ENCODE measurements around the gene RAPGEF2.
"Not testable (repeated sequence)": the region's sequence is repeated elsewhere in the genome, so short reads cannot be mapped to it uniquely, and the experiment has no call there.

The RAPGEF2 gene

DNA sequence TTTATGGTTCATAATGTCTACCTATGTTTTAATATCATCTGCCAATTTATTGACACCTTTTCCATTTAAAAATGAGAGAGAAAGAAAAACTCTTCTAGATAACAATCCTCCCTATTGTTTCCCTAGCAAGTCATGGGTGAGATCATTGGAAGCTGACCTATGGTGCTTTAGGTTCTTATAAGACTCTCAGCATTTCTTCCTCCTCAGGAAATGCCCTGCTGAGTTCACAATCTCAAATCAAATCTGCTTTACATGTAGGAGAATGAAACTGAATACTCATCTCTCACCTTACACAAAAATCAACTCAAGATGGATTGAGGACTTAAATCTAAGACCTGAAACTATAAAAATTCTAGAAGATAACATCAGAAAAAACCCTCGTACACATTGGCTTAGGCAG is 267.4 kb downstream of the RAPGEF2 start:
- no peak for DNase-seq (ENCODE audit: low spot score)

DNA sequence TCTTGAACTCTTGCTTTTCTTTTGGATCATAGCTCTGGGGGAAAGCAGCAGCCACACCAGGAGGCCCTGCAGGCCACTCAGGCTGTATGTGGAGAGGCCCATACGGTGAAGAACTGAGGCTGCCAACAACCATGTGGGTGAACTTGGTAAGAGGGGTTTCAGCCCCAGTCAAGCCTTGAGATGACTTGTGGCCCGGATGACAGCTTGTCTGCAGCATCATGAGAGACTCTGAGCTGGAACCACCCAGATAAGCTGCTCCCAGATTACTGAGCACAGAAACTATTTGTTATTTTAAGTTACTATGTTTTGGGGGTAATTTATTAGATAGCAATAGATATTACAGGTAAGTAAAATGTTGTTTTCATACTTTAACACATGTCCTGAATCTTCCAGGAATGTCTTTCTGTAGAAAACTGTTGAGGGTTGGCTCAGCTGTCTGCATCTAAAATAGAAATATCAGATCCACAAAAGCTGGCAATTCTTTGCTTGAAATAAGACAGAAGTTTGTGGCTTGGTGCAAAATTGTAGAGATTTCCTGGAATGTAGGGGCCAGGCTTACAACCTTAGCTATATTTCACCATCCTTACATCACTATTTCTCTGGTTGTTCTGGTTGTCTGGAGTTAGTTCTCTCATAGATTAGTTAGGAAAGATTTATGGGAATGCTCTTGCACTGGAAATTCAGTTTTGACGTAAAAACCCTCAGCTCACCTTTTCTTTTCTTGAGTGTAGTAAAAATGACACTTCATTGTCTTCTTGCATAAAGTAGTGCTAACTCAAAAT is 272.1 kb downstream of the RAPGEF2 start:
- no peak for DNase-seq (ENCODE audit: low spot score)

DNA sequence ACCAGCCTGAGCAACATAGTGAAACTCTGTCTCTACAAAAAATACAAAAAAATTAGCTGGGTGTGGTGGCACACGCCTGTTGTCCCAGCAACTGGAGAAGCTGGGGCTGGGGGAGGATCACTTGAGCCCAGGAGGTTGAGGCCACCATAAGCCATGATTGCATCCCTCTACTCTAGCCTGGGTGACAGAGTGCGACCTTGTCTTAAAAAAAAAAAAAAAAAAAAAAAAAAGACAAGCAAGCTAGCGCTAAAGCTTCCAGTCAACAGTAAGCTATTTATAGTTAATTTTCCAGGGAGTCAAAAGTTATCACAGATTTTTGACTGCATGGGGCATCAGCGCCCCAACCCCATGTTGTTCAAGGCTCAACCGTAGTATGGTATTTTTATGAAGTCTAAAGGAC is 273.4 kb downstream of the RAPGEF2 start:
- DNase-seq (ENCODE audit: low spot score): no peak

DNA sequence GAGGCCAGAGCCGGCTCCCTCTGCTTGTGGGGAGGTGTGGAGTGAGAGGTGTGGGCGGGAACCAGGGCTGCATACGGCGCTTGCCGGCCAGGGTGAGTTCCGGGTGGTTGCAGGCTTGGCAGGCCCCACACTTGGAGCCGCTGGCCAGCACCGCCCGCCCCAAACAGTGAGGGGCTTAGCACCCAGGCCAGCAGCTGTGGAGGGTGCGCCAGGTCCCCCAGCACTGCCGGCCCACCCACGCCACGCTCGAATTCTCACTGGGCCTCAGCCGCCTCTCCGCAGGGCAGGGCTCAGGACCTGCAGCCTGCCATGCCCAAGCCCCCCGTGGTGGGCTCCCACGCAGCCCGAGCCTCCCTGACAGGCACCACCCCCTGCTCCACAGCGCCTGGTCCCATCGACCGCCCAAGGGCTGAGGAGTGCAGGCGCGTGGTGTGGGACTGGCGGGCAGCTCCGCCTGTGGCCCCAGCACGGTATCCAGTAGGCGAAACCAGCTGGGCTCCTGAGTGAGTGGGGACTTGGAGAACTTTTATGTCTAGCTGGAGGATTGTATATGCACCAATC is 275.3 kb downstream of the RAPGEF2 start:
- DNase-seq (ENCODE audit: low spot score): no peak

DNA sequence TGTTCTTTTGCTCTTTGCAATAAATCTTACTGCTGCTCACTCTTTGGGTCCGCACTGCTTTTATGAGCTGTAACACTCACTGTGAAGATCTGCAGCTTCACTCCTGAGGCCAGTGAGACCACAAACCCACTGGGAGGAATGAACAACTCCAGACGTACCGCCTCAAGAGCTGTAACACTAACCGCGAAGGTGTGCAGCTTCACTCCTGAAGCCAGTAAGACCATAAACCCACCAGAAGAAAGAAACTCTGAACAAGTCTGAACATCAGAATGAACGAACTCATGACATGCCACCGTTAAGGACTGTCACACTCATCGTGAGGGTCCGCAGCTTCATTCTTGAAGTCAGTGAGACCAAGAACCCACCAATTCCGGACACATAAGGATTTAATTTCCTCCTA is 276.2 kb downstream of the RAPGEF2 start:
- DNase-seq (ENCODE audit: low spot score): not testable (repeated sequence)

DNA sequence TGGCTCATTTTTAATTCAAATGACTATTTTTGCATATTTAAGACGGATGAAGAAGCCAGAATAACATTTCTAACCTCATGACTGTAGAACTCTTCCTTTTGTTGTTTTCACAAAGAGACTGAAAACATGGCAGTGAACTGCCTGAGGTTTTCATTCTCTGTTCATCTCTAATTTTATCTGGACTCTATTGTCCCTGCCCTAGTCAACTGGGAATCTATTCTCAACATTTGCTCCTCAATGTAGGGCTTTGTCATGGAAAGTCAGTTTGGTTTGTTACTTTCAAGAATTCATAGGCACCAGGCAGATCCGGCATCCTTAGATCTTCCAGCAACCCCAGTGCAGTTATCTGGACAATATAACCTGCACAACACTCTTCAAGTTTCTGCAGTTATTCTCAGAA is 277.0 kb downstream of the RAPGEF2 start:
- no peak for DNase-seq (ENCODE audit: low spot score)

DNA sequence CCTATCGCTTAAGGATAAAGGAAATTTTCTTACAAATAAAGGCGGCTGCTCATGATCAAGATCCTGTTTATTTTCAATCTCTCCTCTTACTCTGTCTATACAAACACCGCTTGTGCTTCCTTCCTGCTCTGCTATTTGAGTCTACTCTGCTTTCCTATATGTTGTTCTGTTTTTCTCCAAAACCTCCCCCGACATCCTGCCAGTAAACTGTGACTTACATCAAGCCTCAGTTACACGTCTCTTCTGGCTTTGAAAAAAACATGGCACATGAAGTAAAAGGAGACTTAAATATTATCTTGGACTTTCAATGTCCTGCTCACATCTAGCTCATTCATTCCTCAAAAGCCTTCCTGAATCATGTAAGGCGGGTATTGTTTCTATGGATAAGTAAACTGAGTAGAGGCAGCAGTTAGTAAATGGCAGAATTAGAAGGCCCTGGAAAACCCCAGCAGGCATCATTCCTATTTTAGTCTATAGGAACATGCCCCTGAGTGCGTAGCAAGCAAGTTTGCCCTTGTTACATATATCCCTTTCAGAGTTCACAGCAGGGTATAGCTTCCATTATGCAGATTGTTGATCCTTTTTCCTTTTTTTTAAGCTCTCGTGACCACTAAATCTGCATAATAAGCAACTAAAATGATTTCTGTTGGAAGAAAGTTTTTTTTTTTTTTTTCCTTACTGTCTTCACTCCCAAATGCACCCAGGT is 280.1 kb downstream of the RAPGEF2 start:
- no peak for DNase-seq (ENCODE audit: low spot score)

DNA sequence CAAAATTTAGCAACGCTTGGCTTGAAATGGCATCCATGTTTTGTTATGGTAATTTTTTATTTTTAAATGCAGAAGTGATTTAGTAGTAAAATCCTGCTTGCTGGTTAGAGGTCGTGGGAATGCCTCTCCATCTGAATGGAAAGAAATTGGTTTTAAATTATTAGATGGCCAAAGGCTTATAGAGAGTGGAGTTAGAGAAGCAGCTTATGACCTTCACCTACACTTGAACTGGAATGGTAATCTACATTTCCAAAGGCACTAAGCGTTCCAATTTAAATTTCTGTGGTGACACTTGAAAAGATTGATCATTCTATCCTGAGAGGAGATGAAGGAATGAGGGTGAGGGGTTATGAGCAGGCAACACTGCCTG is 280.7 kb downstream of the RAPGEF2 start:
- no peak for DNase-seq (ENCODE audit: low spot score)

DNA sequence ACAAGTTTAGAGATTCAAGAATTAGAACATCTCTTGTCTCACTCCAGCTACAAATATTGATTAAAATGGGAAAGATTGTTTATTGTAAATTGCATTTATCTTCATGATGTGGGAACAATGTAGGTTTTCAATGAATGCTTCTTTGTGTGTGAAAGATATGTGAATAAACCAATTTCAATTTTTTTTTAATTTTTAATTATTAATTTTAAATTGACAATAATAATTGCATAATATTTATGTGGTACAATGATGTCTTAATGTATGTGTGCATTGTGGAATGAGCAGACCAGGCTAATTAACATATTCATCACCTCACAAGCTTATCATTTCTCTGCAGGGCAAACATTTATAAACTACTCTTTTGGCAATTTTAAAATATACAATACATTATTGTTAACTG is 281.1 kb downstream of the RAPGEF2 start:
- DNase-seq (ENCODE audit: low spot score): no peak

DNA sequence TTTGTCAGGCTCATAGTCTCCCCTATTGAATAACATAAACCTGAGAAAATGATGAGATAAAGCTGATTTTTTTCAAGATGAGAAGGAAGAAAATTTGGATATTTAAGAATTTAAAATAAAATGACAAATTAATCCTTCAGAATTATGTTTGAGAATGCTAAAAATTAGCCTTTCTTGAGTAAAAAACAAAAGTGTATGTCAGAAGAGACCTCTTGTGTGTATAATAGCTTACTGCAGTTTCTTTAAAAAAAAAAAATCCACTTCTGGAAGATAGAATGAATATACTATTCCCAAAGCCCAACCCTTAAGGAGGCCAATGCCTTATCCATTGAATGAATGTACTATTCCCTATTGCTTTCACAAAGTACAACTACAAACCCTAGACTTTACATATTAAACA is 281.8 kb downstream of the RAPGEF2 start:
- DNase-seq (ENCODE audit: low spot score): no peak

DNA sequence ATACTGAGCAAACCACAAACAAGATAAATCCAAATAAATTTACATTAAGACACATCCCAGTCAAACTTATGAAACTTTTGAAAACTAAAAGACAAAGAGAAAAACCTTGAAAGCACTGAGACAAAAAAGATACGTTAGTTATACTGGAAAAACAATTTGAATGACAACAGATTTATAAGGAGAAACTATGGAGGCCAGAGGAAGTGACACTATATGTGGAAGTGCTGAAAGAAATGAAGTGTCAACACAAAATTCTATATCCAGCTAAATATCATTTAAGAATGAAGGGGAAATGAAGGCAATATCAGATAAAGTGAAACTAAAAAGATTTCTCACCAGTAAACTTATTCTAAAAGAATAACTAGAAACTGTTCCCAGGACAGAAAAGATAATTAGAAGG is 283.7 kb downstream of the RAPGEF2 start:
- DNase-seq (ENCODE audit: low spot score): no peak

DNA sequence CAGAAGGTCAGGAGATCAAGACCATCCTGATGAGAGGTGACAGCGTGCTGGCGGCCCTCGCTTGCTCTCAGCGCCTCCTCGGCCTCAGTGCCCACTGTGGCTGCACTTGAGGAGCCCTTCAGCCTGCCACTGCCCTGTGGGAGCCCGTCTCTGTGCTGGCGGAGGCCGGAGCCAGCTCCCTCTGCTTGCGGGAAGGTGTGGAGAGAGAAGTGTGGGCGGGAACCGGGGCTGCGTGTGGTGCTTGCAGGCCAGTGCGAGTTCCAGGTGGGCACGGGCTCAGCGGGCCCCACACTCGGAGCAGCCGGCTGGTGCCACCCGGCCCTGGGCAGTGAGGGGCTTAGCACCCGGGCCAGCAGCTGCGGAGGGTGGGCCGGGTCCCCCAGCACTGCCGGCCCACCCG is 286.9 kb downstream of the RAPGEF2 start:
- no peak for DNase-seq (ENCODE audit: low spot score)

DNA sequence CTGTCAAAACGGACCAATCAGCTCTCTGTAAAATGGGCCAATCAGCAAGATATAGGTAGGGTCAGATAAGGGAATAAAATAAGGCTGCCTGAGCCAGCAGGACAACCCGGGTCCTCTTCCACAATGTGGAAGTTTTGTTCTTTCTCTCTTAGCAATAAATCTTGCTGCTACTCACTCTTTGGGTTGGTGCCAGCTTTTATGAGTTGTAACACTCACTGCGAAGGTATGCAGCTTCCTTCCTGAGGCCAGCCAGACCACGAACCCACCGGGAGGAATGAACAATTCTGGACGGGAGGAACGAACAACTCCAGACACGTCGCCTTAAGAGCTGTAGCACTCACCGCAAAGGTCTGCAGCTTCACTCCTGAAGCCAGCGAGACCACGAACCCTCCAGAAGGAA is 287.8 kb downstream of the RAPGEF2 start:
- no peak for DNase-seq (ENCODE audit: low spot score)

DNA sequence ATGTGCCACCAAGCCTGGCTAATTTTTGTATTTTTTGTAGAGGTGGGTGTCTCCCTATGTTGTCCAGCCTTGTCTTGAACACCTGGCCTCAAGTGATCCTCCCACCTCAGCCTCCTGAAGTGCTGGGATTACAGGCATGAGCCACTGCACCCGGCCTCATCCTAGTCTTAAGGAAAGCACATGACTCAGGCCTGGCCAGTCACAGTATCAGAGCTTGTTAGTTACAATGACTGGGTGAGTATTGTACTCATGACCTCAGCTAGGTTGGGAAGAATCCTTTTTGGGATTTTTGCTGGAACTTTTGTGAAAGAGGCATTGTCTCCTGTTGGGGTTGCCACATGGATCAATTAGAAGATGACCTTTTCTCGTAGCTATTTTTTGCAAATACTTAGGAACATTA is 292.8 kb downstream of the RAPGEF2 start:
- DNase-seq (ENCODE audit: low spot score): no peak

DNA sequence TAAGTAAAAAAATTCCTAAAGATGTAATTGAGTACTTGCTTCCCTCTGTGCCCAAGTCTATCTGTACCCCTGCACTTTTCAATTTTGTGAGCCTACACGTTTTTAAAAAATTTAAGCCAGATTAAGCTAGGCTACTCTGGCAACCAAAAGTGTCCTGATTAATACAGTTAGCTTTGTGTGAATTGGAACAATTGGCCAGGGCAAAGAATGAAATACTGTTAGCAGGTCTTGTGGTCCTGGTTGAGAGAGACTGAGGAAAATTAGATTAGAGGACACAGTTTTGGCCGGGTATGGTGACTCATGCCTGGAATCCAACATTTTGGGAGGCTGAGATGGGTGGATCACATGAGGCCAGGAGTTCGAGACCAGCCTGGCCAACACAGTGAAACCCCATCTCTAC is 293.3 kb downstream of the RAPGEF2 start:
- DNase-seq (ENCODE audit: low spot score): no peak

DNA sequence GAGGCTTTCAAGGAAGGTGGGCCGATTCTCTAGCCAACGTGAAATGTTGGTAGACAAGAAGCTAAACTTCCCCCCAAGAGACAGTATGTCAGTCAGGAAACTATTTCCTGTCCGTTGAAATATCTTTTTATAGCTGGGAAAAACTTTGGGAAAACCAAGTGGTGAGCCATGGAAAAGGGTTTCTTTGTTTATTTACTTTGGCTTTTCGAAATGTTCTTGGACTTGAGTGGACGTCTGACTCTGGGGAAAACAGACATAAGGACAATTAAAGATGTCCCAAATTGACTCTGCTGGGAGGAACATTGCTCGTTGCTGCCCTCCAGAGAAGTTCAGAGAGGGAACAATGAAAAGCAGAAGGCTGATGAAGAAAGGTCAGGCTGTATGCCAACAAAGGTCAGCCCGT is 295.4 kb downstream of the RAPGEF2 start:
- no peak for DNase-seq (ENCODE audit: low spot score)

DNA sequence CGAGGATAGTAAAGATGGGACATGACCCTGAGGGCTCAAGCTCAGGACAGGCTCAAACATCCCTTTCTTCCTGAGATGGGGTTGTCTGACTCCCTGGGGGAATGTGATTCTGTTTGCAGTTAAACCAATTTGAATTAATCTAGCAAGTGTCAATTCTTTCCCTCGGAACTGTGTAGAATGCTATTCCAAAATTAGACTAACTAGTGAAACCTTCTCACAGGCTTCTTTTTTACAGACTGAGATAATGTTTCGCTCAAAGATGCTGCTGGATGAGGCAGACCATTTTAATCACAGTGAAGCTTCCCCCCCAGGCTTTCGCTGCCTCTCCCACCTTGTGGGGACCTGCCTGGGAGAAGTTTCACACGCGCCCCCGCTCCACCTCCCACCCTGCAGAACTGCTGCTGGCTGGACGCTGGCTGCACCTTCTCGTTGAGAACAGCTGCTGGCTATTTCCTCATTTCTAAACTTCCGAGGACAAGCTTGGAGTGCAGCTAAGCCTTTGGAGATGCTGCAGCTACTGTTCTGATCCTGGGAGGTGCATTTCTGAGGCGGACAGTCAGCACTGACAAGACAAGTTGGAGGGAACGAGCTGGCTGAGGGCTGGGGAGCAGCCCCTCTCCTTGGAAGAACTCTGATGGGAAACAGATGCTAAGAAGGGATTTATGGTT is 297.8 kb downstream of the RAPGEF2 start:
- DNase-seq (ENCODE audit: low spot score): no peak

DNA sequence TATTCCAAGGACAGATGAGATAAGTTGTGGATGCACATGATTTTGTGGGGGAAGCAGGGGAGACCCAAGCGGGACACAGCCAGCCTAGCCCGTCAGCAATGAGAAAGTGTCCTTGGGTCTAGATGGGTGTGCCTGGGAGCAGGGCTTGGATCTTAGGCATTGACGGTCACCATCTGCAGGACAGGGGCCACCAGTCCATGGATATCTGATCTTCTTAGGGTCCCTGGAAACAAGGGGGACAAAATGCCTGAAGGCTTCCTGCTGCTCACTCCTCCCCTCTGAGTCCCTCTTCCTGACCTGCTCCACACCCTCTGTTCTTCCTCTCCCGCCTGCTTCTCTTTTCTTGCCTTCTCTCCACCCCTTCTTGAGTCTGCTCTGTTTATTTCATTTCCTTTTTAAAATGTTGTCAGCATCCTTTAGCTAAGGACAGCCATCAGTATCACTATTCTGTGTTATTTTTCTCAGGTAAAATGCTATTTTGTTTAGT is 298.4 kb downstream of the RAPGEF2 start:
- DNase-seq (ENCODE audit: low spot score): no peak

DNA sequence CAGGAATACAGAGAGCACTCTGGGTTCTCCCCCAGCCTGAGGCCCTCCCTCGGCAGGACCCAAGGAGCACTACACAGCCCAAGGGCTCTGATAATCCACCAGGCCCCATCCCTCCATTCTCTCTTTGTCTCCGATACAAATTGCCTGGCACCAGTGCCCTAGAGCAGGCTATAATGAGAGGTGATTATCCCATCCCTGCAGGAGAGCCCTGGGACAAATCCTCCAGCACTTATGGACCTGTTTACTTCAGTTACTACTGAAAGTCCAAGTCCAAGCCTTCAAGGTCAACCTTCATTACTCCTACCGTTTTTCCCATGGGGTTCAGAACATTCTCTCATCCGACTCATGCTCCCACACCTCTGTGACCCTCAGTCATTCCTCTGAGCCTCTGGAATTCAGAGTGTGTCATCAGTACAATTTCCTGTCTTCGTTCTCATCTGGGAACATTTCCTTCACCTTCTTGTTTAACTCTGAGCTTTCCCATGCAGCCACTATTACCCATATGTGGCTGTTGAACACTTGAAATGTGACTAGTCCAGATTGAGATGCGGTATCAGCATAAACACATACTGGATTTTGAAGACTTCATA is 299.0 kb downstream of the RAPGEF2 start:
- DNase-seq (ENCODE audit: low spot score): no peak
